IMR-90 (cell line): ENCODE measurements around the gene IL1RL1. TPM values are rescaled to one million over a fixed set of nuclear protein-coding genes. Genes with fewer than 3 reads are reported as not detected.
A peak's percentile ranks its signal among the peaks of the same experiment; 100 is the strongest.

ENCODE experiments used
- ATAC-seq: fragments of 200-7000 bp; cut with Tn5 transposase; 2 replicates; pipeline ENCODE4 v1.9.1; 2020; ENCODE audit warnings: low read depth, mild to moderate bottlenecking, moderate library complexity
- BruUV-seq: library from RNA; stranded (reverse); fragments of 400-500 nt; replicated peaks from 2 replicates; lab custom pipeline; 2021; lab: Mats Ljungman, UMichigan
- CTCF ChIA-PET: fragments of 300-600 bp; formaldehyde crosslinking; extraction: SDS; loops from one replicate; lab custom pipeline; 2021; ENCODE audit warnings: antibody characterized with exemption; lab: Yijun Ruan, JAX
- POLR2A ChIA-PET: fragments of 300-600 bp; sonication (Branson Sonifier 250); formaldehyde crosslinking; loops from one replicate; lab custom pipeline; 2022; ENCODE audit warnings: antibody characterized with exemption; ENCODE audit not compliant: unreplicated experiment; lab: Charles Lee
- DNase-seq: peaks from one replicate; pipeline ENCODE4 v3.0.0; 2013
- H2AFZ ChIP-seq: replicated peaks from 2 replicates; pipeline ENCODE3; 2013; ENCODE audit warnings: low read length, mild to moderate bottlenecking; ENCODE audit not compliant: poor library complexity
- H2AK5ac ChIP-seq: 2 replicates; pipeline ENCODE4 v1.6.1; 2013; ENCODE audit warnings: low read depth, low read length, inconsistent platforms
- H2AK9ac ChIP-seq: replicated peaks from 2 replicates; pipeline ENCODE3; 2013; ENCODE audit warnings: mild to moderate bottlenecking, low read depth, low read length, moderate library complexity; ENCODE audit not compliant: poor library complexity
- H2BK120ac ChIP-seq: 2 replicates; pipeline ENCODE4 v1.6.1; 2013; ENCODE audit warnings: low read depth, low read length, inconsistent platforms
- H2BK15ac ChIP-seq: 3 replicates; pipeline ENCODE4 v1.6.1; 2013; ENCODE audit warnings: low read depth, low read length, inconsistent platforms
- H2BK20ac ChIP-seq: 2 replicates; pipeline ENCODE4 v1.6.1; 2013; ENCODE audit warnings: low read depth, mild to moderate bottlenecking, inconsistent platforms, low read length, moderate library complexity
- H2BK5ac ChIP-seq: 2 replicates; pipeline ENCODE4 v1.6.1; 2013; ENCODE audit warnings: mild to moderate bottlenecking, low read depth, low read length, inconsistent platforms; ENCODE audit not compliant: poor library complexity, severe bottlenecking
- H3K14ac ChIP-seq: replicated peaks from 2 replicates; pipeline ENCODE4 v1.6.1; 2013; ENCODE audit warnings: low read depth, low read length, inconsistent platforms
- H3K18ac ChIP-seq: 2 replicates; pipeline ENCODE4 v1.6.1; 2013; ENCODE audit warnings: low read depth, low read length, control low read depth
- H3K23ac ChIP-seq: 2 replicates; pipeline ENCODE4 v1.6.1; 2013; ENCODE audit warnings: low read depth, low read length, inconsistent platforms
- H3K27ac ChIP-seq: 2 replicates; pipeline ENCODE4 v1.5.1; 2013; ENCODE audit warnings: mild to moderate bottlenecking, control low read depth, low read length; ENCODE audit not compliant: insufficient read depth
- H3K27me3 ChIP-seq: 2 replicates; pipeline ENCODE4 v1.6.1; 2013; ENCODE audit warnings: low read length; ENCODE audit not compliant: control insufficient read depth, insufficient read depth
- H3K36me3 ChIP-seq: 2 replicates; pipeline ENCODE4 v1.6.1; 2013; ENCODE audit warnings: low read length, mixed read lengths; ENCODE audit not compliant: control insufficient read depth, insufficient read depth
- H3K4ac ChIP-seq: 2 replicates; pipeline ENCODE4 v1.6.1; 2013; ENCODE audit warnings: low read depth, low read length, inconsistent platforms
- H3K4me1 ChIP-seq: 2 replicates; pipeline ENCODE4 v1.6.1; 2013; ENCODE audit warnings: low read length, mixed read lengths; ENCODE audit not compliant: control insufficient read depth, insufficient read depth
- H3K4me2 ChIP-seq: 2 replicates; pipeline ENCODE4 v1.6.1; 2013; ENCODE audit warnings: low read depth, mild to moderate bottlenecking, control low read depth, low read length, moderate library complexity
- H3K4me3 ChIP-seq: 2 replicates; pipeline ENCODE4 v1.5.1; 2013; ENCODE audit warnings: low read depth, mild to moderate bottlenecking, control low read depth, low read length, moderate library complexity; ENCODE audit not compliant: insufficient read depth
- H3K56ac ChIP-seq: 2 replicates; pipeline ENCODE4 v1.6.1; 2013; ENCODE audit warnings: low read length, inconsistent platforms; ENCODE audit not compliant: insufficient read depth; ENCODE audit errors: extremely low read depth
- H3K79me1 ChIP-seq, 2 experiments: 2 replicates each; pipeline ENCODE4 v1.6.1; 2013; ENCODE audit warnings: low read length in 2 of 2, inconsistent platforms in 1 of 2, low read depth in 1 of 2
- H3K9ac ChIP-seq: 2 replicates; pipeline ENCODE4 v1.6.1; 2013; ENCODE audit warnings: low read depth, low read length, control low read depth
- H3K9me1 ChIP-seq: 2 replicates; pipeline ENCODE4 v1.6.1; 2013; ENCODE audit warnings: low read length, inconsistent platforms; ENCODE audit not compliant: insufficient read depth
- H3K9me3 ChIP-seq: 2 replicates; pipeline ENCODE4 v1.6.1; 2013; ENCODE audit warnings: low read length; ENCODE audit not compliant: control insufficient read depth, insufficient read depth
- H4K20me1 ChIP-seq: 2 replicates; pipeline ENCODE4 v1.6.1; 2013; ENCODE audit warnings: low read length, inconsistent platforms; ENCODE audit not compliant: insufficient read depth
- H4K5ac ChIP-seq: 2 replicates; pipeline ENCODE4 v1.6.1; 2013; ENCODE audit warnings: mild to moderate bottlenecking, low read depth, low read length, control low read depth
- H4K8ac ChIP-seq, 2 experiments: 2 replicates each; pipeline ENCODE4 v1.6.1; 2013; ENCODE audit warnings: low read depth in 2 of 2, low read length in 2 of 2, control low read depth in 1 of 2, inconsistent platforms in 1 of 2
- H4K91ac ChIP-seq: 2 replicates; pipeline ENCODE4 v1.6.1; 2013; ENCODE audit warnings: low read depth, low read length, inconsistent platforms; ENCODE audit not compliant: insufficient read depth
- BHLHE40 ChIP-seq: fragments of 150-350 bp; IDR thresholded peaks from 2 replicates; pipeline ENCODE4 v1.6.1; 2016; ENCODE audit warnings: mild to moderate bottlenecking, low read depth, low read length
- CEBPB ChIP-seq: IDR thresholded peaks from 2 replicates; pipeline ENCODE4 v1.6.1; 2012; ENCODE audit warnings: low read depth, low read length, improper control_type of control experiment
- CHD1 ChIP-seq: IDR thresholded peaks from 2 replicates; pipeline ENCODE4 v1.6.1; 2012; ENCODE audit warnings: low read depth, low read length, improper control_type of control experiment
- CTCF ChIP-seq: conservative IDR thresholded peaks from 2 replicates; pipeline ENCODE4 v1.5.1; 2012; ENCODE audit warnings: mild to moderate bottlenecking, low read depth, low read length, improper control_type of control experiment
- ELK1 ChIP-seq: fragments of 150-350 bp; IDR thresholded peaks from 2 replicates; pipeline ENCODE4 v1.6.1; 2016; ENCODE audit warnings: low read depth, mild to moderate bottlenecking, low read length, moderate library complexity, borderline replicate concordance
- FOS ChIP-seq: fragments of 150-350 bp; IDR thresholded peaks from 2 replicates; pipeline ENCODE4 v1.6.1; 2016; ENCODE audit warnings: low read depth, low read length
- MAFK ChIP-seq: IDR thresholded peaks from 2 replicates; pipeline ENCODE4 v1.6.1; 2012; ENCODE audit warnings: low read depth, low read length, improper control_type of control experiment
- NFE2L2 ChIP-seq: fragments of 150-350 bp; IDR thresholded peaks from 2 replicates; pipeline ENCODE4 v1.6.1; 2016; ENCODE audit warnings: low read depth, mild to moderate bottlenecking, low read length
- RAD21 ChIP-seq: IDR thresholded peaks from 2 replicates; pipeline ENCODE4 v1.6.1; 2012; ENCODE audit warnings: low read length, improper control_type of control experiment
- RCOR1 ChIP-seq: IDR thresholded peaks from 2 replicates; pipeline ENCODE4 v1.6.1; 2012; ENCODE audit warnings: mild to moderate bottlenecking, low read length, improper control_type of control experiment; ENCODE audit not compliant: insufficient replicate concordance
- RFX5 ChIP-seq: IDR thresholded peaks from 2 replicates; pipeline ENCODE4 v1.8.0; 2012; ENCODE audit warnings: low read depth, mild to moderate bottlenecking, low read length, moderate library complexity
- SMC3 ChIP-seq: fragments of 150-350 bp; IDR thresholded peaks from 2 replicates; pipeline ENCODE4 v1.6.1; 2016; ENCODE audit warnings: low read depth, mild to moderate bottlenecking, antibody characterized with exemption, low read length, moderate library complexity
- USF2 ChIP-seq: fragments of 150-350 bp; IDR thresholded peaks from 2 replicates; pipeline ENCODE4 v1.6.1; 2017; ENCODE audit warnings: mild to moderate bottlenecking, antibody characterized with exemption, low read length, low read depth
- WGBS, 2 experiments: methylation state at CpG; one replicate each; pipeline versions ENCODE4 v1.1.5 to v1.1.7; 2013; ENCODE audit warnings: missing lambda C conversion rate in 2 of 2; ENCODE audit not compliant: insufficient read length in 1 of 2; ENCODE audit errors: extremely low coverage in 2 of 2; 5-methylcytosine and 5-hydroxymethylcytosine counted together
- dilution Hi-C: fragments of 300-500 bp; cut with HindIII; formaldehyde crosslinking; loops from one replicate; pipeline ENCODE4 v1.14.3; 2018; ENCODE audit warnings: low sequenced_read_pairs; ENCODE audit not compliant: unreplicated experiment
- in situ Hi-C: fragments of 300-500 bp; cut with MboI; formaldehyde crosslinking; loops from 3 replicates; pipeline ENCODE4 v1.14.3; 2019; ENCODE audit warnings: low sequenced_read_pairs, inconsistent platforms, mixed read lengths
- intact Hi-C: fragments of 100-400 bp; cut with micrococcal nuclease; formaldehyde crosslinking; loops from 2 replicates; pipeline ENCODE4 v1.10.0; 2022
- polyA plus RNA-seq, 3 experiments: library from polyadenylated mRNA; depleted of rRNA; stranded (reverse); fragments of >200 nt; gene quantifications; 2 replicates each; pipeline ENCODE4 v1.2.3, GENCODE V29; 2012; ENCODE audit warnings: low replicate concordance in 1 of 3
- total RNA-seq: library from RNA; depleted of rRNA; stranded (reverse); fragments of >200 nt; gene quantifications from 2 replicates; pipeline ENCODE4 v1.2.3, GENCODE V29; 2012

Gene IL1RL1
- total and polyA plus RNA-seq, 2 of the 4 experiments (the other 2 are of a cell fraction): under 0.01 to 0.14 TPM

GRCh38 chr2:102376052-102376591 is 64.8 kb downstream of the IL1RL1 start:
- Histone ChIP-seq H3K18ac (peak overlapping the region; percentile 28; the same call in 1 of the 2 replicates), H3K27ac (peak overlapping the region; percentile 38; the same call in 1 of the 2 replicates), H2AK5ac (no peak overlapping the region), H3K23ac (no peak overlapping the region), H3K9me1 (no peaks in the 10 kb centered on the region), H4K5ac (no peak overlapping the region), H3K79me1 (no peaks in the 10 kb centered on the region), H3K9me3 (no peaks in the 10 kb centered on the region; the same call in 1 of the 2 replicates), H2BK5ac (no peak overlapping the region), H4K8ac (no peak overlapping the region), H2AFZ (no peak overlapping the region), H2AK9ac (peak overlapping the region; percentile 81), H3K14ac (0 out of 2 replicates have a peak overlapping the region, but pooled peaks have one; percentile 18), H3K4me1 (peaks cover 3% of the 10 kb centered on the region), H3K27me3 (peaks cover 4% of the 10 kb centered on the region), H3K4me3 (no peak overlapping the region), H2BK120ac (no peak overlapping the region), H2BK20ac (no peak overlapping the region), H3K36me3 (no peaks in the 10 kb centered on the region), H2BK15ac (no peak overlapping the region), H3K4ac (0 out of 2 replicates have a peak overlapping the region, but pooled peaks have one; percentile 12), H4K91ac (no peak overlapping the region), H3K4me2 (peak overlapping the region; percentile 60; the same call in 1 of the 2 replicates), H3K56ac (no peak overlapping the region), H3K9ac (no peak overlapping the region), H4K20me1 (no peaks in the 10 kb centered on the region)
- ChIA-PET POLR2A (no interaction called here), CTCF (no interaction called here)
- in situ Hi-C loops: no loop called here
- dilution Hi-C loops: no loop called here
- BruUV-seq: no TSS peak
- DNase-seq (peak; percentile 44), ATAC-seq (peak; percentile 89)
- WGBS, 2 experiments: no CpG with 5 or more reads among the region's 1 CpG
- no peak for TF ChIP-seq RCOR1
- no peak for TF ChIP-seq CHD1
- TF ChIP-seq RAD21: no peak
- TF ChIP-seq NFE2L2: no peak
- TF ChIP-seq USF2: no peak
- no peak for TF ChIP-seq FOS
- TF ChIP-seq ELK1: no peak
- no peak for TF ChIP-seq MAFK
- no peak for TF ChIP-seq BHLHE40
- no peak for TF ChIP-seq CTCF
- no peak for TF ChIP-seq SMC3
- no peak for TF ChIP-seq RFX5
- TF ChIP-seq CEBPB: no peak
- intact Hi-C loops: no loop called here
